DLD1 (cell line): ENCODE data around the gene RARS1.

Source experiments
- in situ Hi-C: cut with HindIII; loops from 2 replicates; pipeline ENCODE4 v1.10.0; 2017; ENCODE audit warnings: low sequenced_read_pairs

Gene RARS1

GRCh38 chr5:168553377-168554130 lies 67.3 kb downstream of the RARS1 start:
- in situ Hi-C loops: no loop called here

GRCh38 chr5:168557389-168557788 lies 71.1 kb downstream of the RARS1 start:
- in situ Hi-C loops: no loop called here

- in situ Hi-C loops: no loop called here
Measured at GRCh38 chr5:168562279-168562678, 76.0 kb downstream of the RARS1 start.

- in situ Hi-C loops: no loop called here
Measured at GRCh38 chr5:168563959-168564358, 77.7 kb downstream of the RARS1 start.

- in situ Hi-C loops: no loop called here
Measured at GRCh38 chr5:168568738-168569137, 82.5 kb downstream of the RARS1 start.
